C4-2B (cell line): ENCODE measurements around the gene IL11.

Experiments
- CTCF ChIP-seq: fragments of 450-650 bp; conservative IDR thresholded peaks from 2 replicates; pipeline ENCODE4 v1.5.1; 2017; ENCODE audit warnings: mild to moderate bottlenecking
- ZFX ChIP-seq: fragments of 450-650 bp; IDR thresholded peaks from 2 replicates; pipeline ENCODE4 v1.6.1; 2017

GRCh38 chr19:55314396-55314795 is 55.9 kb downstream of the IL11 start:
- TF ChIP-seq CTCF (no peak), ZFX (no peak)
